Activated CD8-positive, alpha-beta T cell treated with anti-CD3 and anti-CD28 coated beads, Interleukin-2, amount 10 ng/mL, durations not matched to agents 7 days and 5 days (primary cell): Measurements from ENCODE around the gene PECR. TPM values are rescaled to one million over a fixed set of nuclear protein-coding genes. Genes with fewer than 3 reads are reported as not detected.
"Not testable (repeated sequence)": the region's sequence is repeated elsewhere in the genome, so short reads cannot be mapped to it uniquely, and the experiment has no call there.

ENCODE experiments used
- ATAC-seq: fragments of 150-1000 bp; cut with Tn5 transposase; one replicate; pipeline ENCODE4 v1.10.0; 2021; ENCODE audit warnings: moderate library complexity
- CTCF ChIA-PET: fragments of 350-600 bp; sonication (Branson Sonifier 250); formaldehyde crosslinking; loops from one replicate; lab custom pipeline; 2021; ENCODE audit warnings: antibody characterized with exemption; lab: Charles Lee
- POLR2A ChIA-PET: fragments of 350-600 bp; sonication (Branson Sonifier 250); formaldehyde crosslinking; loops from one replicate; lab custom pipeline; 2021; ENCODE audit warnings: antibody characterized with exemption; lab: Charles Lee
- DNase-seq: peaks from one replicate; pipeline ENCODE4 v3.0.0-alpha.2; 2020
- H3K27ac Mint-ChIP-seq: one replicate; pipeline ENCODE4 v1.8.0; 2021; ENCODE audit warnings: mild to moderate bottlenecking, mixed read lengths
- H3K27me3 Mint-ChIP-seq: one replicate; pipeline ENCODE4 v1.8.0; 2021; ENCODE audit warnings: low read depth, mixed read lengths
- H3K36me3 Mint-ChIP-seq: one replicate; pipeline ENCODE4 v1.8.0; 2021; ENCODE audit warnings: low read depth, mixed read lengths
- H3K4me1 Mint-ChIP-seq: one replicate; pipeline ENCODE4 v1.8.0; 2021; ENCODE audit warnings: low read depth, mixed read lengths
- H3K4me3 Mint-ChIP-seq: one replicate; pipeline ENCODE4 v1.8.0; 2021; ENCODE audit warnings: mild to moderate bottlenecking, mixed read lengths
- H3K9me3 Mint-ChIP-seq: one replicate; pipeline ENCODE4 v1.8.0; 2022; ENCODE audit warnings: mixed read lengths; ENCODE audit not compliant: insufficient read depth
- total RNA-seq, 2 experiments: library from RNA; stranded (reverse); gene quantifications; one replicate each; pipeline ENCODE4 v1.2.3, GENCODE V29; 2021

Gene PECR
- total RNA-seq, 2 experiments from 2014 or later, result 29.0 to 30.3 TPM

GRCh38 chr2:216001216-216002100, 80.2 kb downstream of the PECR start:
- H3K4me3 Mint-ChIP-seq, result no peak overlapping the region
- DNase-seq (no peak), ATAC-seq (no peak)
- H3K9me3 Mint-ChIP-seq, result no peaks in the 10 kb centered on the region
- H3K36me3 Mint-ChIP-seq, result peaks cover 7% of the 10 kb centered on the region
- no peaks in the 10 kb centered on the region for H3K27me3 Mint-ChIP-seq
- ChIA-PET POLR2A (no interaction called here), CTCF (interaction anchor here (0.7 to 1.2 kb wide), 4 partner anchors 11 to 70 kb away, joined by 3 to 5 read pairs (median 4); no protein-coding TSS in a partner anchor)
- no peak overlapping the region for H3K27ac Mint-ChIP-seq
- peaks cover 41% of the 10 kb centered on the region for H3K4me1 Mint-ChIP-seq

- H3K4me1 Mint-ChIP-seq, result peaks cover 19% of the 10 kb centered on the region
- ChIA-PET CTCF (interaction anchor here (0.8 to 1.7 kb wide), 2 partner anchors 23 to 49 kb away, joined by 3 to 4 read pairs; no protein-coding TSS in a partner anchor), POLR2A (no interaction called here)
- H3K4me3 Mint-ChIP-seq, result no peak overlapping the region
- H3K27me3 Mint-ChIP-seq, result no peaks in the 10 kb centered on the region
- H3K36me3 Mint-ChIP-seq, result peaks cover 22% of the 10 kb centered on the region
- DNase-seq, result no peak
- no peak overlapping the region for H3K27ac Mint-ChIP-seq
- no peak for ATAC-seq
- no peaks in the 10 kb centered on the region for H3K9me3 Mint-ChIP-seq
Observed at GRCh38 chr2:215998636-215999035, 83.0 kb downstream of the PECR start.

DNA sequence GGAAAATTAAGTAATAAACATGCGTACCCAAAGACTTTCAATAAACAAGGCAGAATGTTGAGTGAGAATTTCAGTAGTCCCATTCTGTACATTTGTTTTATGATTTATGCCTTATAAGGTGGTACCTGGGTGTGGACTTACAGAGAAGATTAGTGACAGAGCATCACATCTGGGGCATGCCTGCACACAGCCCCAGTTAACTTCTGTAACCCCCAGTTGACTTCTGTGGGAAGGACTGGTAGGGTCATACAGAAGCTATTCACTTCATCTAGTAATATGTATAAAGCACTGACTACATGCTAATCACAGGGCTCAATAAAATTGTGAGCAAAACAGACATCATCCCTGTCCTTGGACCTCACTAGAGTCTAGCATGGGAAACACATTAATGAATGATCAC, 84.4 kb downstream of the PECR start:
- no peaks in the 10 kb centered on the region for H3K9me3 Mint-ChIP-seq
- CTCF ChIA-PET, result interaction anchor here (1.0 to 1.7 kb wide), 2 partner anchors 9 to 47 kb away, joined by 3 to 4 read pairs; no protein-coding TSS in a partner anchor
- peak overlapping the region; percentile 5 for H3K27ac Mint-ChIP-seq
- H3K36me3 Mint-ChIP-seq, result peaks cover 32% of the 10 kb centered on the region
- POLR2A ChIA-PET, result no interaction called here
- DNase-seq (no peak), ATAC-seq (no peak)
- H3K4me3 Mint-ChIP-seq, result no peak overlapping the region
- H3K4me1 Mint-ChIP-seq, result peaks cover 9% of the 10 kb centered on the region
- H3K27me3 Mint-ChIP-seq, result no peaks in the 10 kb centered on the region

GRCh38 chr2:215994911-215995310, 86.7 kb downstream of the PECR start:
- Mint-ChIP-seq H3K27ac (no peak overlapping the region), H3K9me3 (peaks cover 16% of the 10 kb centered on the region), H3K4me3 (no peak overlapping the region), H3K36me3 (peaks cover 53% of the 10 kb centered on the region), H3K4me1 (peaks cover 8% of the 10 kb centered on the region), H3K27me3 (no peaks in the 10 kb centered on the region)
- DNase-seq, result no peak
- CTCF ChIA-PET, result no interaction called here
- no peak for ATAC-seq
- POLR2A ChIA-PET, result no interaction called here

GRCh38 chr2:215988556-215989207, 92.9 kb downstream of the PECR start:
- POLR2A ChIA-PET, H3K4me3 Mint-ChIP-seq: not testable (repeated sequence)
- H3K36me3 Mint-ChIP-seq, result peaks cover 66% of the 10 kb centered on the region

More at GRCh38 chr2:215988556-215989207, 92.9 kb downstream of the PECR start:
- DNase-seq, CTCF ChIA-PET, H3K27ac Mint-ChIP-seq, H3K27me3 Mint-ChIP-seq, ATAC-seq, H3K4me1 Mint-ChIP-seq: not testable (repeated sequence)
- H3K9me3 Mint-ChIP-seq, result peaks cover 24% of the 10 kb centered on the region

Other genes starting within 250 kb of the PECR start
- gene MREG, start 68.3 kb downstream of the PECR start, total RNA-seq, result 10 to 100 TPM; 10.9 to 12.1 TPM
- gene TMEM169, start 110 bp upstream of the PECR start, total RNA-seq, result 1 to 10 TPM; 1.2 to 1.4 TPM
- gene XRCC5, start 27.5 kb upstream of the PECR start, total RNA-seq, result 100 to 1,000 TPM; 362 to 394 TPM